Uterus (tissue), 4 donors: Measurements from ENCODE around the gene KIRREL3. TPM values are rescaled to one million over a fixed set of nuclear protein-coding genes. Genes with fewer than 3 reads are reported as not detected.

Source experiments
- DNase-seq, 2 donors: peaks; one replicate each; pipeline ENCODE4 v3.0.0-alpha.2; 2019 to 2020
- H3K27ac ChIP-seq, 2 donors: fragments of 200-600 bp; sonication (generic); 1 replicate in 1 of 2; 2 replicates in 1 of 2; pipeline ENCODE4 v1.5.1; 2016 to 2018
- H3K27me3 ChIP-seq, 2 donors: fragments of 200-600 bp; sonication (generic); one replicate each; pipeline ENCODE4 v1.5.1; 2018 to 2019; ENCODE audit warnings: control low read depth in 1 of 2
- H3K36me3 ChIP-seq, 2 donors: fragments of 200-600 bp; sonication (generic); one replicate each; pipeline ENCODE4 v1.5.1; 2019; ENCODE audit warnings: control low read depth in 1 of 2
- H3K4me1 ChIP-seq, 2 donors: fragments of 200-600 bp; sonication (generic); one replicate each; pipeline ENCODE4 v1.5.1; 2018 to 2019; ENCODE audit warnings: control low read depth in 1 of 2
- H3K4me3 ChIP-seq, 2 donors: fragments of 200-600 bp; sonication (generic); 1 replicate in 1 of 2; 2 replicates in 1 of 2; pipeline ENCODE4 v1.5.1; 2018 to 2019; ENCODE audit warnings: mild to moderate bottlenecking in 1 of 2
- H3K9me3 ChIP-seq, 2 donors: fragments of 200-600 bp; sonication (generic); one replicate each; pipeline ENCODE4 v1.5.1; 2019; ENCODE audit warnings: control low read depth in 1 of 2
- POLR2A ChIP-seq, 2 donors: fragments of 450-650 bp; IDR thresholded peaks; one replicate each; pipeline ENCODE4 v1.6.1; 2016; ENCODE audit warnings: antibody characterized with exemption in 2 of 2, mild to moderate bottlenecking in 1 of 2, moderate library complexity in 1 of 2
- intact Hi-C: fragments of 100-400 bp; cut with DNase I; formaldehyde crosslinking; loops from one replicate; pipeline ENCODE4 v1.15.1; 2023; ENCODE audit warnings: low total_unique reads
- total RNA-seq, 4 donors: library from RNA; depleted of rRNA in 3 of 4; stranded (reverse); fragments of >200 nt in 3 of 4; gene quantifications; one replicate each; pipeline versions ENCODE4 v1.1.0 to v1.2.4, GENCODE V29; 2014 to 2023
- TF ChIP-seq, protein P1 (sequence below), 4 experiments: fragments of 200-600 bp in 2 of 4; fragments of 450-650 bp in 2 of 4; sonication (generic) in 2 of 4; IDR thresholded peaks; one replicate each; pipeline ENCODE4 v1.5.1; 2016 to 2019; ENCODE audit warnings: antibody characterized with exemption in 4 of 4, mild to moderate bottlenecking in 2 of 4, moderate library complexity in 1 of 4
- donor health status: DM: yes; HTN: yes; CAD: no.

The KIRREL3 gene
- total RNA-seq, 4 donors from 2014 or later, result 10.0 TPM; not detected in 3

- H3K4me3 ChIP-seq, result no peak overlapping the region
- H3K4me1 ChIP-seq, result no peaks in the 10 kb centered on the region
- no peaks in the 10 kb centered on the region for H3K27me3 ChIP-seq
- H3K36me3 ChIP-seq, result no peaks in the 10 kb centered on the region
- TF ChIP-seq, protein P1, sequence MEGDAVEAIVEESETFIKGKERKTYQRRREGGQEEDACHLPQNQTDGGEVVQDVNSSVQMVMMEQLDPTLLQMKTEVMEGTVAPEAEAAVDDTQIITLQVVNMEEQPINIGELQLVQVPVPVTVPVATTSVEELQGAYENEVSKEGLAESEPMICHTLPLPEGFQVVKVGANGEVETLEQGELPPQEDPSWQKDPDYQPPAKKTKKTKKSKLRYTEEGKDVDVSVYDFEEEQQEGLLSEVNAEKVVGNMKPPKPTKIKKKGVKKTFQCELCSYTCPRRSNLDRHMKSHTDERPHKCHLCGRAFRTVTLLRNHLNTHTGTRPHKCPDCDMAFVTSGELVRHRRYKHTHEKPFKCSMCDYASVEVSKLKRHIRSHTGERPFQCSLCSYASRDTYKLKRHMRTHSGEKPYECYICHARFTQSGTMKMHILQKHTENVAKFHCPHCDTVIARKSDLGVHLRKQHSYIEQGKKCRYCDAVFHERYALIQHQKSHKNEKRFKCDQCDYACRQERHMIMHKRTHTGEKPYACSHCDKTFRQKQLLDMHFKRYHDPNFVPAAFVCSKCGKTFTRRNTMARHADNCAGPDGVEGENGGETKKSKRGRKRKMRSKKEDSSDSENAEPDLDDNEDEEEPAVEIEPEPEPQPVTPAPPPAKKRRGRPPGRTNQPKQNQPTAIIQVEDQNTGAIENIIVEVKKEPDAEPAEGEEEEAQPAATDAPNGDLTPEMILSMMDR (IDR thresholded peaks at IDR 0.05), result no peak
- no peak for TF ChIP-seq POLR2A (IDR thresholded peaks at IDR 0.05)
- intact Hi-C loops, result no loop called here
- no peak for DNase-seq
- no peak overlapping the region for H3K27ac ChIP-seq
- H3K9me3 ChIP-seq, result no peaks in the 10 kb centered on the region
These were observed 416.8 kb downstream of the KIRREL3 start for GRCh38 chr11:126583594-126584427.

GRCh38 chr11:126583101-126583500, 417.5 kb downstream of the KIRREL3 start:
- H3K27ac ChIP-seq, result no peak overlapping the region
- intact Hi-C loops, result no loop called here
- no peaks in the 10 kb centered on the region for H3K9me3 ChIP-seq
- no peaks in the 10 kb centered on the region for H3K4me1 ChIP-seq
- no peak overlapping the region for H3K4me3 ChIP-seq
- H3K36me3 ChIP-seq, result no peaks in the 10 kb centered on the region
- DNase-seq, result no peak
- TF ChIP-seq POLR2A (IDR thresholded peaks at IDR 0.05), result no peak
- TF ChIP-seq, protein P1 (IDR thresholded peaks at IDR 0.05), result no peak
- H3K27me3 ChIP-seq, result no peaks in the 10 kb centered on the region

GRCh38 chr11:126581871-126582648, 418.5 kb downstream of the KIRREL3 start:
- H3K4me3 ChIP-seq, result no peak overlapping the region
- H3K27me3 ChIP-seq, result no peaks in the 10 kb centered on the region
- H3K27ac ChIP-seq, result no peak overlapping the region
- TF ChIP-seq POLR2A (IDR thresholded peaks at IDR 0.05), result no peak
- TF ChIP-seq, protein P1 (IDR thresholded peaks at IDR 0.05), result no peak
- no peak for DNase-seq
- no peaks in the 10 kb centered on the region for H3K9me3 ChIP-seq
- intact Hi-C loops, result no loop called here
- no peaks in the 10 kb centered on the region for H3K4me1 ChIP-seq
- no peaks in the 10 kb centered on the region for H3K36me3 ChIP-seq

DNA sequence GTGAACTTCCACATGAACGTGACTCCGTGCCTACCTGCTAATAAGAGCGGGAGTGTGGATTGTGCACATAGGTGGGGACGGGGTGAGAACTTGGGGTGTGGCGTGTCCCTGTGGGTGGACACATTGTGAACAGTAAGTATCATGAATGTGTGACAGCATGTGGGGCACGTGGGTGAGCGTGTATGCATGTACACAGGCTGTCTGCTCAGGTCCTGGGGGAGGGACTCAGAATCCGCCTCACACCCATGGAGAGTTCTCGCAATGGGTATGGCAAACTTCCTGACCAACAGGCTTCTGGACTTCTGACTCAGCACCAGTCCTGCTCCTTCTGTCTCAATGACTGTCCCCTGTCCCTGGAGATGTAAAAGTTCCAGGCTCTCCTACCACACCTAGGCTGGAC, 422.1 kb downstream of the KIRREL3 start:
- no peak for DNase-seq
- no peak overlapping the region for H3K27ac ChIP-seq
- H3K9me3 ChIP-seq, result no peaks in the 10 kb centered on the region
- H3K4me1 ChIP-seq, result no peaks in the 10 kb centered on the region
- no peak overlapping the region for H3K4me3 ChIP-seq
- intact Hi-C loops, result no loop called here
- H3K36me3 ChIP-seq, result no peaks in the 10 kb centered on the region
- TF ChIP-seq, protein P1 (IDR thresholded peaks at IDR 0.05), result no peak
- TF ChIP-seq POLR2A (IDR thresholded peaks at IDR 0.05), result no peak
- no peaks in the 10 kb centered on the region for H3K27me3 ChIP-seq

GRCh38 chr11:126578021-126578420, 422.5 kb downstream of the KIRREL3 start:
- intact Hi-C loops, result no loop called here
- H3K36me3 ChIP-seq, result no peaks in the 10 kb centered on the region
- no peak for DNase-seq
- H3K4me3 ChIP-seq, result no peak overlapping the region
- no peaks in the 10 kb centered on the region for H3K9me3 ChIP-seq
- H3K27ac ChIP-seq, result no peak overlapping the region
- H3K4me1 ChIP-seq, result no peaks in the 10 kb centered on the region
- TF ChIP-seq POLR2A (IDR thresholded peaks at IDR 0.05), result no peak
- TF ChIP-seq, protein P1 (IDR thresholded peaks at IDR 0.05), result no peak
- no peaks in the 10 kb centered on the region for H3K27me3 ChIP-seq
